Measurements from ENCODE around the gene SHH.

- TF ChIP-seq CTCF (IDR thresholded peaks at IDR 0.05; ENCODE audit: extremely low read depth in 1 of 2, insufficient read depth in 1 of 2, low read depth in 1 of 2, low read length in 2 of 2) (no peak), MAX (IDR thresholded peaks at IDR 0.05; ENCODE audit: insufficient read depth, insufficient read length) (no peak), POLR2A (IDR thresholded peaks at IDR 0.05; ENCODE audit: low read depth, low read length) (no peak), EZH2 (IDR thresholded peaks at IDR 0.05; ENCODE audit: borderline replicate concordance, low read depth, low read length, severe bottlenecking) (no peak), POLR2AphosphoS5 (IDR thresholded peaks at IDR 0.05; ENCODE audit: insufficient read depth, low read depth, low read length) (no peak), FOS (IDR thresholded peaks at IDR 0.05; ENCODE audit: borderline replicate concordance, insufficient read depth, low read length) (no peak), JUN (IDR thresholded peaks at IDR 0.05; ENCODE audit: borderline replicate concordance, insufficient read depth, insufficient read length, low read depth) (no peak)
These were observed 25.8 kb downstream of the SHH start for GRCh38 chr7:155786491-155786890.
